Glomerular endothelial cell (primary cell): ENCODE results near the gene POLR2F. TPM values are rescaled to one million over a fixed set of nuclear protein-coding genes. Genes with fewer than 3 reads are reported as not detected.
"Not testable (repeated sequence)": the region's sequence is repeated elsewhere in the genome, so short reads cannot be mapped to it uniquely, and the experiment has no call there.

Experiments
- DNase-seq: peaks from one replicate; pipeline ENCODE4 v3.0.0-alpha.2; 2011; ENCODE audit warnings: low read depth, low spot score; ENCODE audit errors: extremely low read depth
- total RNA-seq: library from RNA; depleted of rRNA; stranded (reverse); fragments of >200 nt; gene quantifications from 2 replicates; pipeline ENCODE4 v1.2.3, GENCODE V29; 2015

Gene POLR2F
- total RNA-seq, 1 donor from 2014 or later, result 93.6 TPM

DNA sequence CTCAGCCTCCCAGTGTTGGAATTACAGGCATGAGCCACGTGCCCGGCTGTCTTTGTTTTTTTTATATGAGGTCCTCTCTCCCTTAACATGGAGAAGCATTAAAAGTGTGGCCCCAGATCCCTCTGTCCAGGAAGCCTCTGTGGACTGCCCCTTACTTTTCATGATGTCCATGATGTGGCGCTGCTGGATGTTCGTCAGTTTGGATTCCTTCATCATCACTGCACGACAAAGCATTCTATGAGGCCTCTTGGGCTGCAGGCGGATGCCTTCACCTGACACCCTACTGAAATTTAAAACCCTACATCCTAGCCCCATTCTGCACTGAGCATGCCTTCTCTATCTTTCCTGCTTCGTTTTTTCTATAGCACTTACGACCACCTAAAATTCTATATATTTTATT is 2.2 kb upstream of the POLR2F start:
- no peak for DNase-seq

DNA sequence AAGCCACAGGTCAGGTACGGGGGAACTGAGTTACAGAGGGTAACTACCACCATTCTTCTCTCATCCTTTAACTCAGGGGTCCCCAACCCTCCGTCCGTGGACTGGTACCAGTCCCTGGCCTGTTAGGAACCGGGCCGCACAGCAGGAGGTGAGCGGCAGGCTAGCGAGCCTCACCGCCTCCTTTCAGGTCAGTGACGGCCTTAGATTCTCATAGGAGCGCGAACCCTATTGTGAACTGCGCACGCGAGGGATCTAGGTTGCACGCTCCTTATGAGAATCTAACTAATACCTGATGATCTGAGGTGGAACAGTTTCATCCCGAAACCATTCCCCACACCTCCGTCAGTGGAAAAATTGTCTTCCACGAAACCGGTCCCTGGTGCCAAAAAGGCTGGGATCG is 870 bp upstream of the POLR2F start:
- not testable (repeated sequence) for DNase-seq

DNA sequence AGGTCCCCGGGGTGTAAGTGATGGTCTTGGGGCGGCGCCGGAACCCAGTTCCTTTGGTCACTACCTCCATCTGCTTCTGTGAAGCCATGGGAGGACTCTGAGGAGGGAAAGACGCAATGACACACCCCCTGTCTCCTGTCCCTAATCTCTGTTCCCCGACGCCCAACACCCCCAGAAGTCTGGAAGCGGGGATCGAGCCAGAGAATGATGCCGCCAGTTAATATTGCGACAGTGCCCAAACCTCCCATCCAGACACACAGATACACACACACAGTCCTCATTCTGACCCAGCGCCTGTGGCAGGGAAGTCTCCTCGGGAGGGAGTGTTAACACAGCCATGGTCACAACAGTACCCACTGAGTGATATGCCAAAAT is 450 bp upstream of the POLR2F start:
- DNase-seq, result no peak

DNA sequence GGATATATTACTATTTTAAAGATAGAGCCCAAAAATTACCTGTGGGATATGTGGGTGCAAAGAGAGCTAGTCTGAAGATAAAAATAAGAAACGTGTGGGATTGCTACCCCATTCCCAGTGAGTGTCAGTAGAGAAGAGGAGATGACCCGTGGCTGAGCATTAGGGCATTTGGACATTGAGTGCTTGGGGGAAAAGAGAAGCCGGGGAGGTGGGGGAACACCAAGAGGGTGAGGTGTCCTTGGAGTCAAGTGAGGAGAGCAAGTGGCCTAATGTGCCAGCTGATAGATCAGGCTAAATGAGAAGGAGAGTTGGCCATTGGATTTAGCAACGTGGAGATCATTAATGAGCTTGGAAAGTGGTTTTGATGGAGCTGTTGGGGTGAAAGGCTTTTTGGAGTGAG is 1.2 kb downstream of the POLR2F start:
- DNase-seq, result no peak

DNA sequence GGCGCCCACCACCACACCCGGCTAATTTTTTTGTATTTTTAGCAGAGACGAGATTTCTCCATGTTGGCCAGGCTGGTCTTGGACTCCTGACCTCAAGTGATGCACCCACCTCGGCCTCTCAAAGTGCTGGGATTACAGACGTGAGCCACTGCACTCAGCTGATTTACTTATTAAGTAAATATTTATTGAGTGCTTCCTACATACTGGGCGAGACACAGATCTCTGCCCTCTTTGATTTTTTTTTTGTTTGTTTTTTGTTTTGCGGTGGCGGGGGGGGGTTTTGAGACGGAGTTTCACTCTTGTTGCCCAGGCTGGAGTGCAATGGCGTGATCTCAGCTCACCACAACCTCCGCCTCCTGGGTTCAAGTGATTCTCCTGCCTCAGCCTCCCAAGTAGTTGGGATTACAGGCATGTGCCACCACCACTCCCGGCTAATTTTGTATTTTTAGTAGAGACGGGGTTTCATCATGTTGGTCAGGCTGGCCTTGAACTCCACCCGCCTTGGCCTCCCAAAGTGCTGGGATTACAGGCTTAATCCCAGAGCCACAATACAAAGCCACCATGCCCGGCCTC is 2.4 kb downstream of the POLR2F start:
- not testable (repeated sequence) for DNase-seq

DNA sequence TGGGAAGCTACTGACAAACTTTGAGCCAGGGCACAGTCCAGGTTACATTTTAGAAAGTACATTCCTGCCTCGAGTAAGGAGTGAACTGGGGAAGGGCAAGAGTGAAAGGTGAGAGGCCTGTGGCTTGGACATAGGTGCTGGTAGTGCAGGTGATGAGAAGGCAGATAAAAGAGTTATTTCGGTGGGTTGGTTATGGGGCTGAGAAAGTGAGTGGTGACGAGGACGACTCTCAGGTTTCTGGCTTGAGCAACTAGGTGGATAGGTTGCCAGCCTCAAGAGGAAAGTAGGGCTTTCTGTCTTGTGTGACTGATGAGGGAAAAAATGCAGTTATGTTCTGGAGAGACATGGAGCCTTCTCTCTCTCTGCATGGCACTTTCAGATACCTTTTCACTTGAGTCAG is 3.7 kb downstream of the POLR2F start:
- DNase-seq, result no peak

DNA sequence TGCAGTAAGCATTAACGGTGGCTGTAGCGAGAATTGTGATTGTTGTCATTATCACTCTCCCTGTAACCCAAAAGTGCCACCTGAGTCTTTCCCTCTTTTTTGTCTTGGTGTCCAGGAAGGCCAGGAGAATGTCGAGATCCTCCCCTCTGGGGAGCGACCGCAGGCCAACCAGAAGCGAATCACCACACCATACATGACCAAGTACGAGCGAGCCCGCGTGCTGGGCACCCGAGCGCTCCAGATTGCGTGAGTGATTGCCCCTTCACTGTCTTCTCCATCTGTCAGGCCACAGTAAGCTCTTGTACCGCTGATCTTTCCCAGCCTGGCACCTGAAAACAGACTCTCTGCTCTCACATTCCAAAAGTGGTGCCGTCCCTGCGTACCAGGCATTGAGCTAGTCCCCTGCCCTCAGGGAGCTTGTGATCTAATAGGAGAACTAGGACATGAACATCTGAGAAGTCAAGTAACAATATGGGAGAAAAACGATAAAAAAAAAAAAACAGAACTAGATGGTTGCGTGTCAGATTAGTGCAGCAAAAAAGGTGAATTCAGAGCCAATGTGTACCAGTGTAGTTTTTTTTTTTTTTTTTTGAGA is 5.8 kb downstream of the POLR2F start:
- no peak for DNase-seq

DNA sequence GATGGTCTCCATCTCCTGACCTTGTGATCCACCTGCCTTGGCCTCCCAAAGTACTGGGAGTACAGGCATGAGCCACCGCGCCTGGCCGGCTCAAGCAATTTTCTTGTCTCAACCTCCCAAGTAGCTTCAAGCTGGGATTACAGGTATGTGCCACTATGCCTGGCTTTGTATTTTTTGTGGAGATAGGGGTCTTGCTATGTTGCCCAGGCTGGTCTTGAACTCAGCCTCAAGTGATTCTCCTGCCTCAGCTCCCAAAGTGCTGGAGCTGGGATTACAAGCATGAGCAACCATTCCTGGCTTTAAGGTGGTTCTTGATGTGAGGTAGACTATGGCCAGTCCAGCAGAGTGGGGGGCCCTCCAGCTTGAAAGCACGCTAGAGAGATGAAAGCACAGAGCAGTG is 7.6 kb downstream of the POLR2F start:
- no peak for DNase-seq

DNA sequence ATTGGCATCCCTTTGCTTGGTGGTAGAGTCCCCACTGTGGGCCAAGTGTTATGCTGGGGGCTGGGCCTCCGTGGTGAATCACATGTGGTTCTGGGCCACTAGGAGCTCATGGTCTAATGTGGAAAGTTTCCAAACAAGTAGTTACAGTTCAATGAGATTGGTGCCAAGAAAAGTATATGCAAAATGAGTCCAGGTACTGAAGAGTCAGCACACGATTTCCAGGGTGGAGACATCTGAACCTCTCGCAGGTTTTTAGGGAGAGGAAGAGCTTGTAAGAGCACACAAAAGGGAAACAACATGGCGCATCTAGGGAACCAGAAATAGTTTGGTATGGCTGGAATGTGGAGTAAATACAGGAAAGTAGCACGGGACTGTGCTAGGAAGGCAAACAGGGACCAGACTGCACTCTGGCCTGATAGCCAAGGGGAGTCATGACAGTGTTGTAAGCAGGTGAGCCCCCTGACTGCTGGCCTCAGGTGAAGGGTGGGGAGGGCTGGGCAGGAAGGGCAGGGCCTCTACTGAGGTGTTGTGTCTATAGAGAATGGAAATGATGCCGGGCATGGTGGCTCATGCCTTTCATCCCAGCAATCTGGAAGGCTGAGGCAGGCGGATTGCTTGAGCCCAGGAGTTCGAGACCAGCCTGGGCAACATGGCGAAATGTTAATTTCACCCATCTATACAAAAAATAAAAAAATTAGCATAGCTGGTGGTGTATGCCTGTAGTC is 12.6 kb downstream of the POLR2F start:
- DNase-seq, result no peak

DNA sequence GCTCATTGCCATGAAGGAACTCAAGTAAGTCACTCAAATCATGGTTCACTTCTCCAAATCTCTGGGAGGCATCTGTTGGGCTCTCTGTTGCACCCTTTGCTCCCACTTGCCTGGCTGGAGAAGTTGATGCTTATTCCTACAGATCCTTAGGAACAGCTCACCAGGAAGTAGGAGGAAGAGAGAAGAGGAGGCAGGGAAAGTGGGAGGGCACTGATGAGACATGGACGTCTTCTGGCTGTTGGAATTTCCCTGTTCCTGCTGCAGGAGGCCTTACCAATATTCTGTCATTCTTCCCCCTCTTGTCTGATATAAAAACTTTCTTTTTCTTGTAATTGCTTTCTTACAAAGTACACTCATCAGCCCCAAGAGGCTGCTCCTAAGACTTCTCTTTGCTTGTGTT is 13.6 kb downstream of the POLR2F start:
- DNase-seq, result no peak

DNA sequence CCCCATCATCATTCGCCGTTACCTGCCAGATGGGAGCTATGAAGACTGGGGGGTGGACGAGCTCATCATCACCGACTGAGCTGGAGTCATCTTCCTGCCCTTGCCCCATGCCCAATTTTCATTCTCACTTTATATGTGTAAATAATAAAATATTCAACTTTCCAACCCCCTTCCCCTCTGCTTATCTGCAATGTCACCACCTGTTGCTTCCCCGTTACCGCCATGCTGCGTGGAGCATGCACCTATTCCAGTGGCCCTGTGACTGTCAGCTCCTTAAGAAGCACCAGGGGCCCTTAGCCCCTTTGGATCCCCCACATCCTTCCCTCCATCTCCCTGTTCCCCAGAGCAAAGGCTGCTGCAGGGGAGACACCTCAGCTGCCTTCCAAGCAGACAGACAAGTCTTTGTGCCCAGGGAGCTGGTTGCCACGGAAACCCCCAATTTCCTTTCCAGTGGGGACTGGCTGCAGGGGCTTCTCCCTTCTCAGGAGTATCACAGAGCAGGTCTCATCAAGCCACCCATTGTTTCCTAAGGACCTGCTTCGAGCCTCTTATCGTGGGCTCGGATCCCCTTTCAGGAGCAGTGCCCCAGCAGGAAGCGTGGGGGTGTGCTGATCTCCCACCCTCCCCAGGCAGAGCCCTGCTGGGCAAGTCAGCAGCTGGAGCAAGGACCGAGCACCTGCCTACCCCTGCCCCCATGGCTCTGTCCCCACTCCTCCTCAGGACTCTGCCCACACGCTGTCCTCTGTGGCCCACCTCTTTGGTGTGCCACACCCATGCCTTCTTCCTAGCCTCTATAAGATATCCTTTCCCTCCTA is 14.3 kb downstream of the POLR2F start:
- DNase-seq, result no peak

DNA sequence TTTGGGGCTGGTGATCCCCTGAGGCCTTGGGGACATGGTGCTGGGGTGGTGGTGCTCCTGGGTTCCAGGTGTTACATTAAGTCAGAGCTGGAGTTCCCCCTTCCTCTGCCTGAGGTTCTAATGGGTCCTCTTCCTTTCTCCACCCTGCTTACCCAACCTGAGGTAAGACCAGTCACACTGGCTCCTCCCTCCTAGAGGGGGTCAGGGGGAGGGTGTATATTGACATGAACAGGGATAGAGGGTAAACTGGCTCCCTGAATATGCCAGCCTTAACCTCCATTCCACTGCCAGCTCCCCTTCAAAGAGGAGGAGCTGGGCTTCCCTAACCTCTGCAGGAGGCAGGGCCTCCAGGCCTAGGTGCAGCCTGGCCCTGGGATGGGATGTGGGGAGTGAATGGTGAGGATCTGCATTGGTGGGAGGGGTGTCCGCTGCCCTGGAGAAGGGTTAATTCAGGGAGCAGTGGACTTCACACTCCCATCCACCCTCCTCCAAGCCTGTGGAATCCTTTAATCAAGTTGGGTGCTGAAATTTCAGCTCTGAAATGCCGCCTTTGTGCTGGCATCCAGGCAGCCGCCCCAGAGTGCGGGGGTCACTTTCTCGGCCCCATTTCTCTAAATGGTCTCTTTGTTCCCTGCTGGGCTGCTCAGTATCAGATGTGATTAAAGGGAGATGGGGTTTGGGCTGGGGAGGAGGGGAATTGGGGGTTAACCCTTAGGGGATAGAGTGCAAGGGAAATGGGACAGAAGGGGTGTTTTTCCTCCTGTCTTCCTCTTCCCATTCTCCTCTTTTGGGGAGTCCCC is 15.2 kb downstream of the POLR2F start:
- no peak for DNase-seq

DNA sequence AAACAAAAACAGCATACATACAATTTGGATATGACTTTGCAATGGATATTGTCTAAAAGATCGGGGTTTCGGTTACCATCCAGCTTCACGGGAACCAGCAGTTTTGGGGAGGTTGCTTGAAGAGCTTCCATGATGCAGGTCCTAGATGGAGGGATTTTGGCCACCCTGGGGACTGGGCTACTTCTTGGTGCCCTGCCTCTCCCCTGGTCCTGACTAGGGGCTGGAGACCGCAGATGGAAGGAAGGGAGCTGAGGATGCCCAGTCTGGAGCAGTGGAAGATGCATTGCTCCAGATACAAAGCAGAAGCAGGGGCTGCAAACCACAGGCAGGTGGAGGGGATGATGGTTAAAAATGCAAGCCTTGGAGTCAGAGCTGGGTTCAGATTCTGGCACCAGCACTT is 17.4 kb downstream of the POLR2F start:
- DNase-seq, result no peak

DNA sequence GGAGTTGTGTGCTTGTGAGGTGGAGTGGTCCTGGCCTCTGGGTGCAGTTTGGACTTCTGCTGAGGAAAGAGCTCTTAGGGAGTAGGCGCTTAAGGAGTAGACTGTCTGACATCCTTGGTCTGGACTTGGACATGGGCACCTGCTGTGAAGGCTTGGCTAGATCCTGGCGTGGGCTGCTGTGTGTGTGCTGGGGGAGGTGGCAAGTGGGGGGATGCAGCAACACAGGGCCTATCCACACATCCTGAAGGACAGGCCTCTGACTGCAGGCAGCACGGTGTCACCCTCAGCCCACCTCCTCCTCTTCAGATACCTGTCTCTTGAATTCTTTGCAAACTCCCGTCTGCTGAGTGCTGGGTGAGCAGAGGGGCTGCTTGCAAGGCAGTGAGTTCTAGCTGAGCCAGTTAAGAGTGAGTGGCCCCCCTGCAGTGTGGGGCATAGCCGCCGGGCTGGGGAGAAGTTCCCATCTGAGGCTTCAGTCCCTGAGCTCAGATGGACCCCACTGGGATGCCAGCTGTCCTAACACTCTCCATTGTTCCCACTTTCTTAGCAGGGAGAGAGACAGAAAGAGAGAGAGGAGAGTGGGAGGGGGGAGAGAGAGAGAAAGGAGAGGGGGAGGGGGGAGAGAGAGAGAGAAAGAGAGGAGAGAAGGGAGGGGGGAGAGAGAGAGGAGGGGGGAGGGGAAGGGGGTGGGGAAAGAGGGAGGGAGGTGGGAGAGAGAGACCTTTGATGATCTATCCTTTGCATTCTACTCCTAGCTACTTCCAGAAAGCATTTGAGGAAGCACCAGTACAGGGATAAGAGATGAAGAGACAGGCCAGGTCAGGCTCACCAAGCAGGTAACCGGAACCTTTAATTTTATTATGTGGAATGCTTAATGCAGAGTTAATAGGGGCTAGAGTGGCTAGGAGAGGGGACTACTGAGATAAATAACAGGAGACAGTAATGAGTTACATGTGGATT is 18.3 kb downstream of the POLR2F start:
- DNase-seq, result no peak

DNA sequence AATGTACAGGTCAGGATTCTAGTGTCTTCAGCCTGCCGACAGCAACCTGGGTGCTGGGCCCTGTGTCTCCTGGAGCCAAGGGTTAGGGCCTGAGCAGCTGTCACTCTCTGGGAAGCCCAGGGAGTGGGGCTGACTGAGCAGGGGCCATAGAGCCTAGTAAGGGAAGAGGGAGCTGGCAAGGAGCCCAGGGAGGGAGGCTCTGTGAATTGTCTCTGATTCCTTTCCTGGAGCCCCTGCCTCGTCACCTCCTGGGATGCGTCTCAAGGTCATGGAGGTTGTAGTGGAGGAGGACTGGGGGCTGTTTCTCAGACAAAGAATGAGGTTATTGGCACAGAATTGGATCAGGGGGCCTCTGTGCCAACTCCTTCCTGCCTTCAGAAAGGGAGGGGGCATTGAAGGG is 19.0 kb downstream of the POLR2F start:
- DNase-seq, result no peak

DNA sequence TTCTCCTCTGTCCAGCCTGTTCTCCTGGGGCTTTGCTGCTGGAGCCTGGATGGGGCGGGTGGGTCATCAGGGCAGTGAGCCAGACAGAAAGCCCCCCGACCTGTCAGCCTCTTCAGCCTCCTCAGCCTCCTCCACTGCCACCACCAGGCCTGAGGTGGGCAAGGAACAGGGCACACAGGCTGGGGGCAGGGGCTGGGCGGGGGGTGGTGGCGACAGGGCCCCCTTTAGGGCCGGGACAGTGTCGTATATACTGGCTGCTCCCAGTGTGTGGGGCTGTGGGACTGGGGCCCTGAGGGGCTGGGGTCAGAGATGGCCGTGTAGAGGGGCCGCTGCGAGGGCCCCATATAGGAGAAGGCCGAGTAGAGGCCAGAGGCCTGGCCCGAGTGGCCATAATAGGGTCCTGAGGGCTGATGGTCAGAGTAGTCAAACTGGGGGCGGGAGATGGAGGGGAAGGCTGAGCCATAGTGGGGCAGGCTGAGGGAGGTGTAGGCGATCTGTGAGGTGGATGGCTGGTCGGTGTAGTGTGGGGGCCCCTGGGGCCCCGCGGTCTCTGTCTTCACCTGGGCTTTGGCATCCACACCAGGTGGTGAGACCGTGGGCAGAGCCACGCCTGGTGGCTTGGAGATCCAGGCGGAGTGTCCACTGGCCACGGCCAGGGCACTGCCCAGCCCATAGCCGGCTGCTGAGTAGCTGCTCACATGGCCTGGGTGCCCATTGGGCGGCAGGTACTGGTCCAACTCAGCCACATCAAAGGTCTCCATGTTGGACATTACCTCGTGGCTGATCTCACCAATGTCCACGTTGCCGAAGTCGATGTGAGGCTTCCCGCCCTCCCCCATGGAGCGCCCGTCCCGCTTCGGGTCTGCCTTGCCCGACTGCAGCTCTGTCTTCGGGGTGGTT is 20.0 kb downstream of the POLR2F start:
- no peak for DNase-seq

DNA sequence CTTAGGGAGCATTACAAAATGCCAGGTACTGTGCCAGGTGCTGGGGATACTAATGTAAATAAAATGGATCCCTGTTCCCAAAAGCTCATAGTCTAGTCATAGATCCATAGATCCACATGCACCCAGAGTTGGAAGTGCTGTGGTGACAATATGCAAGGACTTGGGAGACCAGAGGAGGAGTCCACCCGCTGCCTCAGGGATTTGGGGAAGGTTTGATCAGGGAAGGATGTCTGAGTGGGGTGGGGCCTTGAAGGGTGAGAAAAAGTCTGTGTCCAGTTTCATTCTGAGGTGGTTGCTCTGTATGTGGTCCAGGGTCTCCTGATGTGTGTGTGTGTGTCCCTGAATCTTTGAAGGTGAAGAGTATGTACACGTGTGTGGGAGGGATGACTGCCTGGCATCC is 21.7 kb downstream of the POLR2F start:
- DNase-seq, result no peak

DNA sequence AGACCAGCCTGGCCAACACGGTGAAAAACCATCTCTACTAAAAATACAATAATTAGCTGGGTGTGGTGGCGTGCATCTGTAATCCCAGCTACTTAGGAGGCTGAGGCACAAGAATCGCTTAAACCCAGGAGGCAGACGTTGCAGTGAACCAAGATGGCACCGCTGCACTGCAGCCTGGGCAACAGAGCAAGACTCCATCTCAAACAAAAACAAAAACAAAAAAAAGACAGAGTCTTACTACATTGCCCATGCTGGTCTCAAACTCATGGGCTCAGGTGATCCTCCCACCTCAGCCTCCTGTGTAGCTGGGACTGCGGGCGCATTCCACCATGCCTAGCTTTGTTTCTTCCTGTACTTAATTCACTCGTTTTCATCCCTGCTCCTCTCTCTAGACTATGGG is 22.5 kb downstream of the POLR2F start:
- DNase-seq, result not testable (repeated sequence)

DNA sequence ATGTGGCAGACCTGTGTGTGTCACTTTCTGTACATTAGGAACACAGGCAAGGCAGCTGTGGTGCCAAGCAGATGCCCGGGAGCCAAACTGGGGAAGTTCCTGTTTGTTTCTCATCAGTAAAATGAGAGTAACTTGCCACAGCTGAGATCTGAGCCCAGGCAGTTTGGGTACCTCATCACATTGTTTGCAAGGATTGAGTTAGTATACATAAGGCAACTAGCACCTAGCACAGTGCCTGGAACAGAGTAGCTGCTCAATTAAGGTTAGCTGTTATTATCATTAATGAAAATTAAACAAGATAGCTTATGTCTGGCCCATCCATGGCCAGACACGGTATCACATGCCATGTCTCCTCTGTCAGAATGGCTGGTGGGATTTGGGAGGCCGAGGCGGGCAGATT is 23.0 kb downstream of the POLR2F start:
- DNase-seq, result no peak
